Measurements from ENCODE around the gene PERCC1. TPM values are rescaled to one million over a fixed set of nuclear protein-coding genes. Genes with fewer than 3 reads are reported as not detected.
"Not testable (repeated sequence)": the region's sequence is repeated elsewhere in the genome, so short reads cannot be mapped to it uniquely, and the experiment has no call there.

The PERCC1 gene
- total and polyA plus RNA-seq, 2 donors from 2014 or later, result not detected

DNA sequence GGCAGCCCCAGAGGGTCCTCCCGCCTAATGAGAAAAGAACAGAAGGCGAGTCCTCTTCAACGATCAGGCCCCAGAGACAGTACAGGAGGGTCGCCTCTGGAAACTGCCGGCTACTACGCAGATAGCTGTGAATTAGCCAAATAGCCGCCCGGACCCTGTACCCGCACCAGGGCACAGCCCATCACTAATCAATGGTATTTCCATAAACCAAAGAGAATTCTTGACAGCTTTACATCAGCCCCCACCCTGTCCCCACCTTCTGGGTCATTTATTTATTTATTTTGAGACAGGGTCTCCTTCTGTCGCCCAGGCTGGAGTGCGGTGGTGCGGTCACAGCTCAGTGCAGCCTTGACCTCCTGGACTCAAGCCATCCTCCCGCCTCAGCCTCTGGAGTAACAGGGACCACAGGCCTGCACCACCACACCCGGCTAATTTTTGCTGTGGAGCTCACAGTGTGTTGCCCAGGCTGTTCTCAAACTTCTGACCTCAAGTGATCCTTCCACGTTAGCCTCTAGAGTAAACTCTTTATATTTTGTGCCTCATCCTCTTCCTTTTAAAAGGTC is 44.8 kb downstream of the PERCC1 start:
- H3K9ac ChIP-seq (ENCODE audit: low read length in 3 of 3), result peak overlapping the region; percentile 29 to 79 (median 62)
- no peaks in the 10 kb centered on the region for H3K27me3 ChIP-seq (ENCODE audit: control insufficient read depth, insufficient read depth, low read length)
- intact Hi-C loops (cut with DNase I), result no loop called here
- H3K9me3 ChIP-seq (ENCODE audit: control insufficient read depth in 2 of 3, insufficient read depth in 1 of 3, low read length in 3 of 3), result no peaks in the 10 kb centered on the region
- no peak for DNase-seq
- no peak for FAIRE-seq
- no peaks in the 10 kb centered on the region for H3K36me3 ChIP-seq (ENCODE audit: control insufficient read depth in 2 of 3, insufficient read depth in 3 of 3, low read length in 3 of 3)
- H3K4me1 ChIP-seq (ENCODE audit: control insufficient read depth in 2 of 3, insufficient read depth in 2 of 3, low read depth in 1 of 3, low read length in 3 of 3), result peaks cover 0 to 27% (median 0%) of the 10 kb centered on the region in 3 donors
- TF ChIP-seq, protein P1, sequence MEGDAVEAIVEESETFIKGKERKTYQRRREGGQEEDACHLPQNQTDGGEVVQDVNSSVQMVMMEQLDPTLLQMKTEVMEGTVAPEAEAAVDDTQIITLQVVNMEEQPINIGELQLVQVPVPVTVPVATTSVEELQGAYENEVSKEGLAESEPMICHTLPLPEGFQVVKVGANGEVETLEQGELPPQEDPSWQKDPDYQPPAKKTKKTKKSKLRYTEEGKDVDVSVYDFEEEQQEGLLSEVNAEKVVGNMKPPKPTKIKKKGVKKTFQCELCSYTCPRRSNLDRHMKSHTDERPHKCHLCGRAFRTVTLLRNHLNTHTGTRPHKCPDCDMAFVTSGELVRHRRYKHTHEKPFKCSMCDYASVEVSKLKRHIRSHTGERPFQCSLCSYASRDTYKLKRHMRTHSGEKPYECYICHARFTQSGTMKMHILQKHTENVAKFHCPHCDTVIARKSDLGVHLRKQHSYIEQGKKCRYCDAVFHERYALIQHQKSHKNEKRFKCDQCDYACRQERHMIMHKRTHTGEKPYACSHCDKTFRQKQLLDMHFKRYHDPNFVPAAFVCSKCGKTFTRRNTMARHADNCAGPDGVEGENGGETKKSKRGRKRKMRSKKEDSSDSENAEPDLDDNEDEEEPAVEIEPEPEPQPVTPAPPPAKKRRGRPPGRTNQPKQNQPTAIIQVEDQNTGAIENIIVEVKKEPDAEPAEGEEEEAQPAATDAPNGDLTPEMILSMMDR (IDR thresholded peaks at IDR 0.05; ENCODE audit: borderline replicate concordance, extremely low read depth, insufficient read depth), result no peak
- peak overlapping the region; percentile 5 to 74 for H3K27ac ChIP-seq (ENCODE audit: low read depth in 2 of 2, low read length in 2 of 2)
- peak overlapping the region; percentile 42 to 83 (median 80) for H3K4me3 ChIP-seq (ENCODE audit: low read length in 3 of 3)

DNA sequence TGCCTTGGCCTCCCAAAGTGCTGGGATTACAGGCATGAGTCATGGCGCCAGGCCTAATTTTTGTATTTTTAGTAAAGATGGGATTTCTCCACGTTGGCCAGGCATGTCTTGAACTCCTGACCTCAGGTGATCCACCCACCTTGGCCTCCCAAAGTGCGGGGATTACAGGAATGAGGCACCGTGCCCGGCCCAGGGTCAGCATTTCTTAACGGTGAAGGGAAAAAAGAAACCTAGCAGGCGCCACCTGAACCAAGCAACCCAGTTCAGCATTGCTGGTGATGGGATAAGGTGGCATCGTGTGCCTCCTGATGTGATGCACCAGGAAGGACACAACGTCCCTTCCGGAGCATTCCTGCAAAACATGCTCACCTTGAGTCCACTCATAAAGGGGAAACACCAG is 46.2 kb downstream of the PERCC1 start:
- TF ChIP-seq, protein P1 (IDR thresholded peaks at IDR 0.05; ENCODE audit: borderline replicate concordance, extremely low read depth, insufficient read depth), result no peak
- intact Hi-C loops (cut with DNase I), result no loop called here

DNA sequence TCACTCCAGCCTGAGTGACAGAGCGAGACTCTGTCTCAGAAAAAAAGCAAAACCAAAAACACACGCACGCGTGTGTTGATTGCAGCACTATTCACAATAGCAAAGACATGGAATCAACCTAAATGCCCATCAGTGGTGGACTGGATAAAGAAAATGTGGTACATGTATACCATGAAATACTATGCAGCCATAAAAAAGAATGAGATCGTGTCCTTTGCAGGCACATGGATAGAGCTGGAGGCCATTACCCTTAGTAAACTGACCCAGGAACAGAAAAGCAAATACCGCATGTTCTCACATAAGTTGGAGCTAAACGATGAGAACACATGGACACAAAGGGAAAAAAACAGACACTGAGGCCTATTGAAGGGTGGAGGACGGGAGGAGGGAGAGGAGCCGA is 48.1 kb downstream of the PERCC1 start:
- FAIRE-seq; H3K4me1 ChIP-seq (ENCODE audit: control insufficient read depth in 2 of 3, insufficient read depth in 2 of 3, low read depth in 1 of 3, low read length in 3 of 3); H3K36me3 ChIP-seq (ENCODE audit: control insufficient read depth in 2 of 3, insufficient read depth in 3 of 3, low read length in 3 of 3); H3K4me3 ChIP-seq (ENCODE audit: low read length in 3 of 3); H3K9ac ChIP-seq (ENCODE audit: low read length in 3 of 3); DNase-seq; H3K27me3 ChIP-seq (ENCODE audit: control insufficient read depth, insufficient read depth, low read length); intact Hi-C loops (cut with DNase I); H3K9me3 ChIP-seq (ENCODE audit: control insufficient read depth in 2 of 3, insufficient read depth in 1 of 3, low read length in 3 of 3); H3K27ac ChIP-seq (ENCODE audit: low read depth in 2 of 2, low read length in 2 of 2): not testable (repeated sequence)

More for the DNA sequence above, 46.2 kb downstream of the PERCC1 start:
- Histone ChIP-seq H3K9me3 (ENCODE audit: control insufficient read depth in 2 of 3, insufficient read depth in 1 of 3, low read length in 3 of 3) (no peaks in the 10 kb centered on the region), H3K27ac (ENCODE audit: low read depth in 2 of 2, low read length in 2 of 2) (no peak overlapping the region), H3K4me3 (ENCODE audit: low read length in 3 of 3) (no peak overlapping the region), H3K36me3 (ENCODE audit: control insufficient read depth in 2 of 3, insufficient read depth in 3 of 3, low read length in 3 of 3) (no peaks in the 10 kb centered on the region), H3K4me1 (ENCODE audit: control insufficient read depth in 2 of 3, insufficient read depth in 2 of 3, low read depth in 1 of 3, low read length in 3 of 3) (peaks cover 0 to 14% (median 0%) of the 10 kb centered on the region in 3 donors), H3K9ac (ENCODE audit: low read length in 3 of 3) (no peak overlapping the region), H3K27me3 (ENCODE audit: control insufficient read depth, insufficient read depth, low read length) (no peaks in the 10 kb centered on the region)
- FAIRE-seq (no peak), DNase-seq (no peak)

DNA sequence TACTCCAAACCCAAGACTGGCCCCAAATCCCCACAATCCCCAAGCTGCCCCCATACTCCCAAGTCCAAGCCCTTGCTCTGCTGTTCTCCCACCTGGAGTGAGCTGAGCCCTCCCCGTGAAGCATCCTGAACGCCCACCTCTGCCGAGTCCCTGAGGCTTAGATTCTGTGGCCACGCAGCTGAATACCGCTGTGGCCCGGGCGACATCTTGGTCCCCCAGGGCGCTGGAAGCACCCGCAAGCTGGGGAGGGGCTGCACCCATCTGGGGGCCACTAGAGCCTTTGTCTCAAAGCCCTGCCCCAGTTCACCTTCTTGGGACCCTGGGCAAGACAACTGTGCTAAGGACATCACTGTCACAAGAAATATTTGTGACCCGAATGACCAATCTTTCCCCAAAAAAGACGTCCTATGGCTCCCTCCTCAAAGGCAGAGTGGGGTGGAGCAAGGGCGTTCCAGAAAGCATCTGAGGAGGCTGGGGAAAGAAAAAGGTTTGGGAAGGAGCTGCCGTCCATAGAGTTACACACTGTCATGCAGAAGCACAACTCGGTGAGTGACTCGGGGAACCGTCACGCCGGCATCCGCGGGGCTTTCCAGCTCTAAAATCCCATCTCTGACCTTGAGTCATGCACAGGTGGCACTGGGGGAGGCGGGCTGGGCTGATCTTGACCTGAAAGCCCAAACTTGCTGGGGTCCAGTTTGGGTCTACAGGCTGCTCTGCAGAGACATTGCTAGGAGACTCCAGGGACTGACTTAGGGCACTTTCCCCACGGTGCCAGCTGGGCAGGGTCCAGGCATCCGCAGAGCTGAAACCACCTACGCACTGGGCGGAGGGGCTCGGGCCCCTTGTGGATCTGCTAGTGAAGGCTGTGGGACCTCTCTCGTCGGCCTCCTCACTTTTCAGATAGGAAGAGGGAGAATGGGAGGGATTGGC is 51.3 kb downstream of the PERCC1 start:
- H3K9me3 ChIP-seq (ENCODE audit: control insufficient read depth in 2 of 3, insufficient read depth in 1 of 3, low read length in 3 of 3), result no peaks in the 10 kb centered on the region
- DNase-seq (peak in 1 of 5 donors; percentile 60), FAIRE-seq (no peak)
- no peak overlapping the region for H3K4me3 ChIP-seq (ENCODE audit: low read length in 3 of 3)
- no peak overlapping the region for H3K27ac ChIP-seq (ENCODE audit: low read depth in 2 of 2, low read length in 2 of 2)
- no peak overlapping the region for H3K9ac ChIP-seq (ENCODE audit: low read length in 3 of 3)
- no peaks in the 10 kb centered on the region for H3K4me1 ChIP-seq (ENCODE audit: control insufficient read depth in 2 of 3, insufficient read depth in 2 of 3, low read depth in 1 of 3, low read length in 3 of 3)
- no peaks in the 10 kb centered on the region for H3K27me3 ChIP-seq (ENCODE audit: control insufficient read depth, insufficient read depth, low read length)
- intact Hi-C loops (cut with DNase I), result no loop called here
- TF ChIP-seq, protein P1 (IDR thresholded peaks at IDR 0.05; ENCODE audit: borderline replicate concordance, extremely low read depth, insufficient read depth), result no peak
- H3K36me3 ChIP-seq (ENCODE audit: control insufficient read depth in 2 of 3, insufficient read depth in 3 of 3, low read length in 3 of 3), result no peaks in the 10 kb centered on the region

Measured in kidney (tissue), 14 donors.